SJSA1 (cell line): Measurements from ENCODE around the gene ANKRD13D. TPM values are rescaled to one million over a fixed set of nuclear protein-coding genes. Genes with fewer than 3 reads are reported as not detected.

Experiments used
- DNase-seq, 2 experiments: peaks; one replicate each; pipeline ENCODE4 v3.0.0-alpha.2; 2015 to 2020; ENCODE audit warnings: low spot score in 2 of 2, low read depth in 1 of 2
- H3K27ac ChIP-seq: fragments of 250-450 bp; sonication (Bioruptor Pico); 2 replicates; pipeline ENCODE4 v1.5.1; 2020; ENCODE audit warnings: mild to moderate bottlenecking, moderate library complexity
- H3K27me3 ChIP-seq: fragments of 250-450 bp; sonication (Bioruptor Pico); replicated peaks from 2 replicates; pipeline ENCODE4 v1.5.1; 2020; ENCODE audit warnings: mild to moderate bottlenecking, moderate library complexity
- H3K36me3 ChIP-seq: fragments of 250-450 bp; sonication (Bioruptor Pico); 2 replicates; pipeline ENCODE4 v1.5.1; 2020; ENCODE audit warnings: mild to moderate bottlenecking
- H3K4me1 ChIP-seq: fragments of 250-450 bp; sonication (Bioruptor Pico); replicated peaks from 2 replicates; pipeline ENCODE4 v1.6.1; 2021; ENCODE audit warnings: mild to moderate bottlenecking
- H3K4me3 ChIP-seq: fragments of 250-450 bp; sonication (Bioruptor Pico); 2 replicates; pipeline ENCODE4 v1.5.1; 2020; ENCODE audit warnings: mild to moderate bottlenecking
- H3K9me3 ChIP-seq: fragments of 250-450 bp; sonication (Bioruptor Pico); replicated peaks from 2 replicates; pipeline ENCODE4 v1.5.1; 2020; ENCODE audit warnings: mild to moderate bottlenecking
- total RNA-seq: library from RNA; depleted of rRNA; stranded (reverse); fragments of >200 nt; shearing (Covaris generic); gene quantifications from 2 replicates; pipeline ENCODE4 v1.2.3, GENCODE V29; 2014

ANKRD13D gene
- total RNA-seq, 1 experiment from 2014 or later = 40.2 TPM

DNA sequence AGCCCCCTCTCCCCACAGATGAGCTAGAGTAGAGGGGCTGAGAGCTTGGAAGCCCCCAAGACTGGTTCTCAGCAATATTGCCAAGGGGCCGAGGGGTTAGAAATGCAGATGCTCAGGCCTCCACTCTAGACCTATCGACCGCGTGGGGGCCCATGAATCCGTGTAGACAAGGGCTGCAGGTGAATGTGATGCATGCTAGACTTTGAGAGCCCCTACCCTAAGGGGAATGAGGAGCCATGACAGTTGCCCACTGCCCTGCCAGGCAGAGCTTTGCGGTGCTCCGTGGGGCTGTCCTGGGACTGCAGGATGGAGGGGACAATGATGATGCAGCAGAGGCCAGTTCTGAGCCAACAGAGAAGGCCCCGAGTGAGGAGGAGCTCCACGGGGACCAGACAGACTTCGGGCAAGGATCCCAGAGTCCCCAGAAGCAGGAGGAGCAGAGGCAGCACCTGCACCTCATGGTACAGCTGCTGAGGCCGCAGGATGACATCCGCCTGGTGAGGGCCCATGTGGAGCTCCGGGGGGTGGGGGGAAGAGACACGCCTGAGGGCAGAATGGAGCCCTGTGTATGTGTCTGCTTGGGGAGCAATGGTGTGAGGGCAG lies 15.5 kb downstream of the ANKRD13D start:
- Histone ChIP-seq H3K27me3 (no peaks in the 10 kb centered on the region), H3K27ac (no peak overlapping the region), H3K36me3 (peaks cover 72% of the 10 kb centered on the region), H3K4me3 (peak overlapping the region; percentile 89), H3K4me1 (peaks cover 22% of the 10 kb centered on the region), H3K9me3 (no peaks in the 10 kb centered on the region)
- DNase-seq = no peak

DNA sequence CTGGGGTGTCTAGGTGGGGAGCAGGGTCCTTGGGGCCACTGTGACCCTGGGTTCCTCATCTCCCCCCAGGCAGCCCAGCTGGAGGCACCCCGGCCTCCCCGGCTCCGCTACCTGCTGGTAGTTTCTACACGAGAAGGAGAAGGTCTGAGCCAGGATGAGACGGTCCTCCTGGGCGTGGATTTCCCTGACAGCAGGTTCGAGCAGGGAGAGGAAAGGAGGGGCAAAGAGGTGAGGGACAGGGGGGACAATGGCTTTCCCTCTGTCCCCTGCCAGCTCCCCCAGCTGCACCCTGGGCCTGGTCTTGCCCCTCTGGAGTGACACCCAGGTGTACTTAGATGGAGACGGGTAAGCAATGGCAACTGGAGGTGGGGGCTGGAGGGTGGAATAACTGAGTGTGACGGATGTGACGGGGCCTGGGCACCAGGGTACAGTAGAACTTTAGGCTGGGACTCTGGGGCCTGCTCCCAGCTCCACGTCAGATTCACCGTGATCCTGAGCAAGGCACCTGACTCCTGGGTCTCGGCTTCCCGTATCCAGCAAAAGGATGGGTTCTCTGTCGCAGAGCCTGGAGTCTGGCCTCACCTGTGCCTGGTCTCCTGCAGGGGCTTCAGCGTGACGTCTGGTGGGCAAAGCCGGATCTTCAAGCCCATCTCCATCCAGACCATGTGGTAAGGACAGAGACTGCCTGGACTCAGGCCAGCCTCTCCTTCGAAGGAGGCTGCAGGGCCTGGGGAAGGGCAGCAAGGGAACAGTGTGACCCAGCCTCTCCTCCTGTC lies 17.9 kb downstream of the ANKRD13D start:
- H3K27me3 ChIP-seq = no peaks in the 10 kb centered on the region
- H3K4me3 ChIP-seq = no peak overlapping the region
- no peak for DNase-seq
- H3K27ac ChIP-seq = no peak overlapping the region
- H3K9me3 ChIP-seq = no peaks in the 10 kb centered on the region
- peaks cover 71% of the 10 kb centered on the region for H3K36me3 ChIP-seq
- H3K4me1 ChIP-seq = peaks cover 22% of the 10 kb centered on the region

DNA sequence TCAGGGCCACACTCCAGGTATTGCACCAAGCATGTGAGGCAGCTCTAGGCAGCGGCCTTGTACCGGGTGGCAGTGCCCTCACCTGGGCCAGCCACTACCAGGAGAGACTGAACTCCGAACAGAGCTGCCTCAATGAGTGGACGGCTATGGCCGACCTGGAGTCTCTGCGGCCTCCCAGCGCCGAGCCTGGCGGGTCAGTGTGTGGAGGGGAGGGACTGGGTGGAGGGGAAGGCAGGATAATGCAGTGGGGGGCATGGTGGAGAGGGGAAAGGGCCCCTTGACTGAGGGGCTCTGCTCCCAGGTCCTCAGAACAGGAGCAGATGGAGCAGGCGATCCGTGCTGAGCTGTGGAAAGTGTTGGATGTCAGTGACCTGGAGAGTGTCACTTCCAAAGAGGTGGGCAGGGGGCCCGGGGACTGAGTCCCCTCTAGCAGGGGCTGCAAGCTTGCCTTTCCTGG lies 18.5 kb downstream of the ANKRD13D start:
- Histone ChIP-seq H3K36me3 (peaks cover 64% of the 10 kb centered on the region), H3K4me1 (peaks cover 22% of the 10 kb centered on the region), H3K4me3 (no peak overlapping the region), H3K27ac (no peak overlapping the region), H3K9me3 (no peaks in the 10 kb centered on the region), H3K27me3 (no peaks in the 10 kb centered on the region)
- DNase-seq = no peak

DNA sequence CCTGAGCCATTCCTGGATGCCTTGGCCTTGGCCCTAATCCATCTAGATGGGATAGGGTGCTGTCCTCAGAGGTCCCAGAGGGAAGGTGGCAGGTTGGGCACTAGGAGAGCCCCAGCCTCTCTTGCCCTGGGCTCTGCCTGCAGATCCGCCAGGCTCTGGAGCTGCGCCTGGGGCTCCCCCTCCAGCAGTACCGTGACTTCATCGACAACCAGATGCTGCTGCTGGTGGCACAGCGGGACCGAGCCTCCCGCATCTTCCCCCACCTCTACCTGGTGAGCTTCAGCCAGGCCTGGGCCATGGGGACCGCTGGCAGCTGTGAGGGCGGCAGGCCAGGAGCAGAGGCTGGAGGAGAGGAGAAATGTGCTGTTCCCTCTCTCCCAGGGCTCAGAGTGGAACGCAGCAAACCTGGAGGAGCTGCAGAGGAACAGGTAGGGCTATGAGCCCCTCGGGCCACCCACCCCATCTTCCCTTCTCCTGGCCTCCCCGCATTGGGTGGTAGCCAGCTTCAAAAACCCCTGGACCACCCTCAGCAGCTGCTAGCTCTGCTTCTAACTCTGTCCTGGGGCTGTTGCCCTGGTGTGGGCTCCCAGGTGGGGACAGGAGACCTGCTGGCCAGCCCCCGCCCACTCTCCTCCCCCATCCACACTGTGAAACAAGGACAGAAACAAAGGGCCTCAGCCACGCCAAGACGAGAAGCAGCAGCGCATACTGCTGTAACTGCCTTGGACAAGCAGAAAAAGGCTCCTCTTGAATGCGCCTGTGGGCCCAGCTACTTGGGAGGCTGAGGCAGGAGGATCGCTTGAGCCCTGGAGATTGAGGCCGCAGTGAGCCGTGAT lies 19.1 kb downstream of the ANKRD13D start:
- DNase-seq = no peak
- Histone ChIP-seq H3K36me3 (peaks cover 59% of the 10 kb centered on the region), H3K4me1 (peaks cover 15% of the 10 kb centered on the region), H3K9me3 (no peaks in the 10 kb centered on the region), H3K27ac (no peak overlapping the region), H3K27me3 (no peaks in the 10 kb centered on the region), H3K4me3 (no peak overlapping the region)

DNA sequence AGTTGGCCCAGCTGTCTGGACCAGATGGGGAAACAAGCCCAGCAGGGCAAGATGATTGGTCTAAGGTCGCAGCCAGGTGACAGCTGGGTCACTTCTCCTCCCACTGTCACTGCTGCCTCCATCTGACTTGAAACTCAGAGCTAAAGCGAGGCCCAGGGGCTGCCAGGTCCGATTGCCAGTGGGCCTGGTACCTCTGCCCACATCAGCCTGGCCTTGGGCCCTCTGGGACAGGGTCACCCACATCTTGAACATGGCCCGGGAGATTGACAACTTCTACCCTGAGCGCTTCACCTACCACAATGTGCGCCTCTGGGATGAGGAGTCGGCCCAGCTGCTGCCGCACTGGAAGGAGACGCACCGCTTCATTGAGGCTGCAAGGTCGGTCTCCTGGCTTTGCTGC lies 20.1 kb downstream of the ANKRD13D start:
- no peaks in the 10 kb centered on the region for H3K27me3 ChIP-seq
- H3K36me3 ChIP-seq = peaks cover 52% of the 10 kb centered on the region
- DNase-seq = no peak
- H3K4me3 ChIP-seq = no peak overlapping the region
- H3K27ac ChIP-seq = no peak overlapping the region
- no peaks in the 10 kb centered on the region for H3K9me3 ChIP-seq
- H3K4me1 ChIP-seq = peaks cover 7% of the 10 kb centered on the region

DNA sequence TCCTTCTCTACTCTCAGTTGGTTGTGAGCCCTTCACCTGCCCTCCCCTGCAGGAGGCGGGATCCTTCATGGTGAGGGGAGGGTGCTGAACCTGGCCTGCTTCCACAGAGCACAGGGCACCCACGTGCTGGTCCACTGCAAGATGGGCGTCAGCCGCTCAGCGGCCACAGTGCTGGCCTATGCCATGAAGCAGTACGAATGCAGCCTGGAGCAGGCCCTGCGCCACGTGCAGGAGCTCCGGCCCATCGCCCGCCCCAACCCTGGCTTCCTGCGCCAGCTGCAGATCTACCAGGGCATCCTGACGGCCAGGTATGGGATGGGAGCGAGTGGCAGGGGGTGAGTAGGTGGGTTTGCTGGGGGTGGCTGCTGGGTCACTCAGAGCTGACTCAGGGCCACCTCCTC lies 20.6 kb downstream of the ANKRD13D start:
- Histone ChIP-seq H3K27ac (no peak overlapping the region), H3K4me3 (no peak overlapping the region), H3K36me3 (peaks cover 52% of the 10 kb centered on the region), H3K4me1 (peaks cover 2% of the 10 kb centered on the region), H3K27me3 (no peaks in the 10 kb centered on the region), H3K9me3 (no peaks in the 10 kb centered on the region)
- no peak for DNase-seq

DNA sequence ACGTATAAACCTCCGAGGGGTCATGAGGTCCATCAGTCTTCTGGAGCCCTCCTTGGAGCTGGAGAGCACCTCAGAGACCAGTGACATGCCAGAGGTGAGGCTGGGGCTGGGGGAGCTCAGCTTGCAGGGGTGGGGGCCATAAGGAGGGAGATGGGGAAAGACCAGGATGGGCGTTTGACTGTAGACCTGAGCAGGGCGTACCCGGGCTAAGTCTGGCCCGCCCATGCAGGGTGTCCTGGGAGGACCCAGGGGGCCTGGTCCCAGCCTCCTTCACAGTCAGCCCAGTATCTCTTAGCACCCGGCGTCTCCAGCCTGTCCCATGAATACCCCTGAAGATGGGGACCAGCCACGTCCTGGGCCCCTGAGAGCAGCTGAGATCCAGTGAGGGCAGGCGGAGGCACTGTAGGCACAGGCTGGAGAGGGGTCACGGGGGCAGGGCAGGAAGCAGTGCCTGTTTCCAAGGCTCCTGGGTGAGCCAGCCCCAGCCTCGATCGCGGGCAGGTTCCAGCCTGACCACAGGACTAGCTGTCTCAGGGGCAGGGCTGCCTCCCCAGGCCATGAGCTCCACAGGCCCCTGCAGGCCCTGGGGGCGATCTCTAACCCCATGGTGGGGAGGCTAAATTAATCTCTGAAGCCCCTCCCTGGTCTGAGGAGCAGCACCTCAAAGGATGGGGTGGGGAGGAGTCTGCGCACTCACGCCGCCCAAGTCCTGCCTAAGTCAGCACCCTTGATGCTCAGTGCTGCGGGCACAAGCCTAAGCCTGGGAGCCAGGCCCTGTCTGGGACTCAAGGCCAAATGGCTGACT lies 21.3 kb downstream of the ANKRD13D start:
- Histone ChIP-seq H3K27ac (no peak overlapping the region), H3K9me3 (no peaks in the 10 kb centered on the region), H3K4me3 (no peak overlapping the region), H3K4me1 (no peaks in the 10 kb centered on the region), H3K36me3 (peaks cover 52% of the 10 kb centered on the region), H3K27me3 (no peaks in the 10 kb centered on the region)
- no peak for DNase-seq

DNA sequence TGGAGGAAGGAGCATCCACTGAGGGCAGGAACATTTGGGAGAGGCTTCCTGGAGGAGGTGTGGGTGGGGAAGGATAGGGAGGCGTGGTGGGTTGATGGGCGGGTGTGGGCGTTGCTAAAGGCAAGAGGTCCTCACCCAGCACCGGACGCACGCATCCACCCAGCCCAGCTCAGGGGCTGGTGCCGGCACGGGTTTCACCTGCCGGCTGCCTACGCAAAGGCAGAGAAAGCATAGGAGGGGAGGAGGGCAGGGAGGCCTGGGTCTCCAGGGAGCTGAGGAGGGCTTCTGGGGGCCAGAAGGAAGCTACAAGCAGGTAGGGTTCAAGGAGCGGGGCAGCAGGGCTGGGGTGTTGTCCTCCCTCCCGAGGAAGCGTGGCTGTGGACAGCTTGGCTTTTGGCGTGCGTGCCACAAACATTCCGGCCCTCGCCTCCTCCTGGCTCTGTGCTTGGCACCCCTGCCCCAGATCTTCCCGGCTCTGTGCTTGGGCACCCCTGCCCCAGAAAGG lies 22.0 kb downstream of the ANKRD13D start:
- Histone ChIP-seq H3K9me3 (no peaks in the 10 kb centered on the region), H3K27ac (no peak overlapping the region), H3K4me3 (no peak overlapping the region), H3K27me3 (no peaks in the 10 kb centered on the region), H3K4me1 (no peaks in the 10 kb centered on the region), H3K36me3 (peaks cover 52% of the 10 kb centered on the region)
- DNase-seq = no peak

DNA sequence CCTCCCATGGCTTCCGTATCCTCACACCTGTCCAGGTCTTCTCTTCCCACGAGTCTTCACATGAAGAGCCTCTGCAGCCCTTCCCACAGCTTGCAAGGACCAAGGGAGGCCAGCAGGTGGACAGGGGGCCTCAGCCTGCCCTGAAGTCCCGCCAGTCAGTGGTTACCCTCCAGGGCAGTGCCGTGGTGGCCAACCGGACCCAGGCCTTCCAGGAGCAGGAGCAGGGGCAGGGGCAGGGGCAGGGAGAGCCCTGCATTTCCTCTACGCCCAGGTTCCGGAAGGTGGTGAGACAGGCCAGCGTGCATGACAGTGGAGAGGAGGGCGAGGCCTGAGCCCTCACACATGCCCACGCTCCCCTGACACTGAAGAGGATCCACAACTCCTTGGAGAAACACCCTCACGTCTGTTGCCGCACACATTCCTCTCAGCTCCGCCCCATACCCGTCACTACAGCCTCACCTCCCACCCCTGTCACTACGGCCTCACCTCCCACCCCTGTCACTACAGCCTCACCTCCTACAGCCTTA lies 22.5 kb downstream of the ANKRD13D start:
- no peak overlapping the region for H3K4me3 ChIP-seq
- H3K27me3 ChIP-seq = no peaks in the 10 kb centered on the region
- no peak for DNase-seq
- no peak overlapping the region for H3K27ac ChIP-seq
- H3K4me1 ChIP-seq = no peaks in the 10 kb centered on the region; the same call in 1 of the 2 replicates
- H3K9me3 ChIP-seq = no peaks in the 10 kb centered on the region
- H3K36me3 ChIP-seq = peaks cover 51% of the 10 kb centered on the region

DNA sequence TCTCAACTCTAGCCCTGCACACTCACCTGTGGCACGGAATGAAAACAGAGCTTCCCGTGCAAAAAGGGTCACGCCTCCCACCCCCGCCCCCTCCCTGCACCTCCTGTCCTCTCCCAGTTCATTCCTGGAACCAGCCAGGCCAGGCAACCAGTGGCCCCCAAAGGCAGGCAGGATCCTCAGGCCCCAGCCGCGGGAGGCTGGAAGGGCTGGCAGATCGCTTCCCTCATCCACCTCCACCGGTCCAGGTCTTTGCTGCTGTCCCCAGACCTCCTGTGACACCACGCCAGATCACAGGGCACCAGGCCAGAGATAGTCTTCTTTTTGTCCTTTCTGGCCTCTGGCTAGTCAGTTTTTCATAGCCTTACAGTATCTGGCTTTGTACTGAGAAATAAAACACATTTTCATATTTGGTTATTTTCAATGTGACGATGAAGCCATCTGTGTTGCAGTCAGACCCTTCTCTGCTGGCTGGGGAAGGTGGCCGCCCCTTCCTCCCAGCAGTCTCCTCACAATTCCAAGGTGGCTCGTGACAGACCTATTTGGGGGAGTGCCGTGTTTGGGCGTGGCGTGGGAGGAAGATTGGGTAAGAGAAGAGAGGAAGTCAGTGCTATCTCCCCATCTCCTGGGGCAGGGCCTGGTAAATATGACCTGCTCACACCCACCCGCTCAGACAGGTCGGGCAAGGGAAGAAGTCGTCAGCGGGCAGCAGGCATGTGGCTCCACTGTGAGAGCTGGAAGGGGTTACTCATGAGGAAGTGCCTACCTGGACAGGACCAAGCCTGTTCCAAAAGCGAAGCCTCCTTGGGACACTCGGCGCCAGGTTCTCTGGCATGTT lies 23.3 kb downstream of the ANKRD13D start:
- Histone ChIP-seq H3K27ac (no peak overlapping the region), H3K36me3 (peaks cover 44% of the 10 kb centered on the region), H3K27me3 (no peaks in the 10 kb centered on the region), H3K4me1 (no peaks in the 10 kb centered on the region; the same call in 1 of the 2 replicates), H3K4me3 (no peak overlapping the region), H3K9me3 (no peaks in the 10 kb centered on the region)
- DNase-seq = no peak

DNA sequence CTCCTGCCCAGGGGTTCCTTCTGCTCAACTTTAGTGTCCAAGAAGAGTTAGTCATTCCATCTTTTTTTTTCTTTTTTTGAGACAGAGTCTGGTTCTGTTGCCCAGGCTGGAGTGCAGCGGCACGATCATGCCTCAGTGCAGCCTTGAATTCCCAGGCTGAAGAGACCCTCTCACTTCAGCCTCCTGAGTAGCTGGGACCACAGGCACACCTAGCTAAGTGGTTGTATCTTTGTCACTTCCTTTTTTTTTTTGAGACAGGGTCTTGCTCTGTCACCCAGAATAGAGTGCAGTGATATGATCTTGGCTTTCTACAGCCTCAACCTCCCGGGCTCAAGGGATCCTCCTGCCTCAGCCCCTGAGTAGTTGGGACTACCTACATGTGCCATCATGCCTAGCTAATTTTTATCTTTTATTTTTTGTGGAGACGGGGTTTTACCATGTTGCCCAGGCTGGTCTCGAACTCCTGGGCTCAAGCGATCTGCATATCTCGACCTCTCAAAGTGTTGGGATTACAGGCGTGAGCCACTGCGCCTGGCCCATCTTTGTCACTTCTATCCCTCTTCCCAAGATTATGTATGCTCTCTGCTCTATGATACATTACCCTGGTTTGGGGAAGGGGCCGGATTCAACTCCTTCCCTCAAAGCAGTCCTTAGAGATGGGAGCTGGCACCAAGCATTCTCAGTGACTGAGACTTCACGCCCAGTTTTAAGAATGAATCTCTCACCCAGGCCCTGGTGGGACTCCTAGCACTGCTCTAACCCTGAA lies 24.2 kb downstream of the ANKRD13D start:
- peaks cover 35% of the 10 kb centered on the region for H3K36me3 ChIP-seq
- no peaks in the 10 kb centered on the region for H3K27me3 ChIP-seq
- no peak overlapping the region for H3K27ac ChIP-seq
- peaks cover 5% of the 10 kb centered on the region for H3K4me1 ChIP-seq
- no peak overlapping the region for H3K4me3 ChIP-seq
- no peak for DNase-seq
- H3K9me3 ChIP-seq = no peaks in the 10 kb centered on the region

DNA sequence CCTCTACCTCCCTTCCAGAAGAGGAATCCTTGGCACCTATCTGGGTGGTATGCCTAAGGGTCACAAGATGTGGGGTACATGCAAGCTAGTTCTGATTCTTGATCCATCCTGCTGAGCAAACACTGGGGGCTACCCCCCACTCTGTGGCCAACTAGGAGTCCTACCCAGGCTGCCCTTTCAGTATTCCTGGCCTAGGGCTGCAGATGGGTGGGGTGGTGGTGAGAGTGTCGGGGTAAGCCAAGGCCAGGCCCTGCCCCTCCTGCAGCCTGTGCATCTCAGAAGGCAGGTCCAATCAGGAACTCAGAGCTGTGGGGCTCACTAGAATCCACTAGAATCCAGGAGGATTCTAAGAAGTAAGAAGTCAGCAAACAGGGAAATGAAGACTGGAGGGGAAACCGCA lies 25.1 kb downstream of the ANKRD13D start:
- Histone ChIP-seq H3K36me3 (peaks cover 26% of the 10 kb centered on the region), H3K9me3 (no peaks in the 10 kb centered on the region), H3K27ac (no peak overlapping the region), H3K4me1 (peaks cover 7% of the 10 kb centered on the region), H3K4me3 (no peak overlapping the region), H3K27me3 (no peaks in the 10 kb centered on the region)
- DNase-seq = no peak
